Fibroblast of villous mesenchyme (primary cell): ENCODE measurements around the gene MRPL34. TPM values are rescaled to one million over a fixed set of nuclear protein-coding genes. Genes with fewer than 3 reads are reported as not detected.

Experiments used
- DNase-seq: peaks from one replicate; pipeline ENCODE4 v3.0.0-alpha.2; 2010; ENCODE audit warnings: low read depth
- H3K4me3 ChIP-seq: 2 replicates; pipeline ENCODE4 v1.5.1; 2011; ENCODE audit warnings: low read depth, mild to moderate bottlenecking, low read length
- CTCF ChIP-seq: IDR thresholded peaks from 2 replicates; pipeline ENCODE4 v1.5.1; 2012; ENCODE audit warnings: low read depth, mild to moderate bottlenecking, low read length; ENCODE audit not compliant: insufficient read depth
- total RNA-seq: library from RNA; depleted of rRNA; stranded (reverse); fragments of >200 nt; gene quantifications from 2 replicates; pipeline ENCODE4 v1.2.3, GENCODE V29; 2012

MRPL34 gene
- total RNA-seq, 1 donor, result 29.8 TPM

- no peak for TF ChIP-seq CTCF
- H3K4me3 ChIP-seq, result peak within 1 kb of the TSS; percentile 73
- peak; percentile 98 for DNase-seq
Measured at GRCh38 chr19:17334414-17335409, 29.0 kb downstream of the MRPL34 start, which contains the start of gene ANO8. Gene ANO8 (minus strand): TSS chr19:17334855. CDS start chr19:17334670, 185 bp downstream.

GRCh38 chr19:17335575-17335974 is 29.9 kb downstream of the MRPL34 start:
- no peak for TF ChIP-seq CTCF
- no peak for DNase-seq
- H3K4me3 ChIP-seq, result no peak overlapping the region

- H3K4me3 ChIP-seq, result peak within 1 kb of the TSS; percentile 99
- peak; percentile 97 for DNase-seq
- TF ChIP-seq CTCF, result no peak
Measured at GRCh38 chr19:17336872-17337674, 31.4 kb downstream of the MRPL34 start, which contains the start of gene GTPBP3. Gene GTPBP3 (plus strand): TSS chr19:17337553. CDS start chr19:17337612, 59 bp downstream.

GRCh38 chr19:17337675-17338432 is 32.2 kb downstream of the MRPL34 start:
- H3K4me3 ChIP-seq, result peak overlapping the region; percentile 99
- TF ChIP-seq CTCF, result no peak
- DNase-seq, result no peak

GRCh38 chr19:17338433-17339078 is 32.9 kb downstream of the MRPL34 start:
- peak overlapping the region; percentile 99 for H3K4me3 ChIP-seq
- no peak for DNase-seq
- TF ChIP-seq CTCF, result no peak
